Stimulated activated naive CD8-positive, alpha-beta T cell treated with anti-CD3 and anti-CD28 coated beads, Interleukin-15, Interleukin-2, amounts not matched to agents 100 ng/mL and 50 ng/mL, for 24 hours (primary cell): ENCODE results near the gene RHOF.
A peak's percentile ranks its signal among the peaks of the same experiment; 100 is the strongest.
"Not testable (repeated sequence)": the region's sequence is repeated elsewhere in the genome, so short reads cannot be mapped to it uniquely, and the experiment has no call there.

ENCODE experiments used
- H3K27ac Mint-ChIP-seq: one replicate; pipeline ENCODE4 v1.8.0; 2021; ENCODE audit warnings: mild to moderate bottlenecking, mixed read lengths
- H3K27me3 Mint-ChIP-seq: one replicate; pipeline ENCODE4 v1.8.0; 2021; ENCODE audit warnings: mixed read lengths
- H3K36me3 Mint-ChIP-seq: one replicate; pipeline ENCODE4 v1.8.0; 2021; ENCODE audit warnings: low read depth, mixed read lengths
- H3K4me1 Mint-ChIP-seq: one replicate; pipeline ENCODE4 v1.8.0; 2021; ENCODE audit warnings: low read depth, mixed read lengths
- H3K4me3 Mint-ChIP-seq: one replicate; pipeline ENCODE4 v1.8.0; 2021; ENCODE audit warnings: mild to moderate bottlenecking, mixed read lengths
- H3K9me3 Mint-ChIP-seq: one replicate; pipeline ENCODE4 v1.8.0; 2021; ENCODE audit warnings: mixed read lengths

Gene RHOF

GRCh38 chr12:121765573-121765972, 27.9 kb downstream of the RHOF start:
- no peaks in the 10 kb centered on the region for H3K4me1 Mint-ChIP-seq
- no peak overlapping the region for H3K4me3 Mint-ChIP-seq
- no peaks in the 10 kb centered on the region for H3K9me3 Mint-ChIP-seq
- H3K27ac Mint-ChIP-seq, result no peak overlapping the region
- no peaks in the 10 kb centered on the region for H3K36me3 Mint-ChIP-seq
- H3K27me3 Mint-ChIP-seq, result no peaks in the 10 kb centered on the region

GRCh38 chr12:121764808-121765207, 28.7 kb downstream of the RHOF start:
- no peaks in the 10 kb centered on the region for H3K27me3 Mint-ChIP-seq
- no peak overlapping the region for H3K27ac Mint-ChIP-seq
- H3K9me3 Mint-ChIP-seq, result no peaks in the 10 kb centered on the region
- H3K4me3 Mint-ChIP-seq, result no peak overlapping the region
- H3K4me1 Mint-ChIP-seq, result no peaks in the 10 kb centered on the region
- no peaks in the 10 kb centered on the region for H3K36me3 Mint-ChIP-seq

DNA sequence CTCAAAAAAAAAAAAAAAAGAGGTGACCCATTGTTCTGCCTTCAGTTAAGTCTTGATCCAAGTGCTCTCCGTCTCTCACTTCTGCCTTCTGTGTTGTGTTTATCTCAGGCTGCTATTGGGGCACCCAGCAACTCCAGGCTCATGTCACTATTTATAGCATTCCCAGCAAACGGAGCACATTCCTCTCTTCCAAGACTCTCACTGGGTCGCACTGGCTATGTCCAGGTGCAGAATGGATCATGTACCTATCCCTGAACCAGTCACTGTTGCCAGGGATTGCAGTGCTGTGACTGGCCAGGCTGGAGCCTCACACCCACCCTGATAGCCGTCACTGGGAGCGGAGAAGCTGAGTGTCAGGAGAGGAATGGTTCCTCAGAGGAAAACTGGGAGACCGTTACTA, 31.2 kb downstream of the RHOF start:
- no peaks in the 10 kb centered on the region for H3K36me3 Mint-ChIP-seq
- H3K27ac Mint-ChIP-seq, result peak overlapping the region; percentile 26
- no peaks in the 10 kb centered on the region for H3K27me3 Mint-ChIP-seq
- H3K4me3 Mint-ChIP-seq, result no peak overlapping the region
- no peaks in the 10 kb centered on the region for H3K9me3 Mint-ChIP-seq
- H3K4me1 Mint-ChIP-seq, result no peaks in the 10 kb centered on the region

DNA sequence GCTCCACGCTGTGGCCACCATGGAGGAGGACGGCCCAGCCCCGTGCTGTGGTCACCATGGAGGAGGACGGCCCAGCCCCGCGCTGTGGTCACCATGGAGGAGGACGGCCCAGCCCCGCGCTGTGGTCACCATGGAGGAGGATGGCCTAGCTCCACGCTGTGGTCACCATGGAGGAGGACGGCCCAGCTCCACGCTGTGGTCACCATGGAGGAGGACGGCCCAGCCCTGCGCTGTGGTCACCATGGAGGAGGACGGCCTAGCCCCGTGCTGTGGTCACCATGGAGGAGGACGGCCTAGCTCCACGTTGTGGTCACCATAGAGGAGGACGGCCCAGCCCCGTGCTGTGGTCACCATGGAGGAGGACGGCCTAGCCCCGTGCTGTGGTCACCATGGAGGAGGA, 35.0 kb downstream of the RHOF start:
- not testable (repeated sequence) for H3K36me3 Mint-ChIP-seq, H3K27me3 Mint-ChIP-seq

GRCh38 chr12:121755591-121755990, 37.9 kb downstream of the RHOF start:
- Mint-ChIP-seq H3K4me1 (peaks cover 12% of the 10 kb centered on the region), H3K36me3 (peaks cover 5% of the 10 kb centered on the region), H3K4me3 (no peak overlapping the region), H3K27ac (peak overlapping the region; percentile 3), H3K9me3 (no peaks in the 10 kb centered on the region), H3K27me3 (no peaks in the 10 kb centered on the region)

More for the DNA sequence above, 35.0 kb downstream of the RHOF start:
- not testable (repeated sequence) for H3K9me3 Mint-ChIP-seq, H3K4me3 Mint-ChIP-seq, H3K27ac Mint-ChIP-seq
- H3K4me1 Mint-ChIP-seq, result peaks cover 12% of the 10 kb centered on the region

DNA sequence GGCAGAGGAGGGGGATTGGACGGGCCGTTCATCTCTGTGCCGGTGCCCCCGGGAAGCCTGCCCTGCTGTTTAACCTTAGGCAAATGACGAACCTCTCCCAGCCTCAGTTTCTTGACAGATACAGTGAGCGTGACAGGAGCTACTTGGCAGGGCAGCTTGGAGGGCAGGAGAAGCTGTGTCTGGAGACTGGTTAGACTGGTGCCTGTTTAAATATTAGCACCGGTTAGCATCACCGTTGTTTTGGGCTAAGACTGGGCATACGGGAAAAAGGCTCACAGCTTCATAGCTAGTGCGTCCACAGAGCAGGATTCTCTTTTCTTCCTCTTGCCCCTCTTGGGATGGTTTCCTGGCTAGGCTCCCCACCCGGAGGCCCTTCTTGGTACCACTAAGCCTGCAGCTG, 38.7 kb downstream of the RHOF start:
- Mint-ChIP-seq H3K4me3 (no peak overlapping the region), H3K9me3 (no peaks in the 10 kb centered on the region), H3K27me3 (no peaks in the 10 kb centered on the region), H3K36me3 (peaks cover 9% of the 10 kb centered on the region), H3K27ac (no peak overlapping the region), H3K4me1 (peaks cover 12% of the 10 kb centered on the region)

DNA sequence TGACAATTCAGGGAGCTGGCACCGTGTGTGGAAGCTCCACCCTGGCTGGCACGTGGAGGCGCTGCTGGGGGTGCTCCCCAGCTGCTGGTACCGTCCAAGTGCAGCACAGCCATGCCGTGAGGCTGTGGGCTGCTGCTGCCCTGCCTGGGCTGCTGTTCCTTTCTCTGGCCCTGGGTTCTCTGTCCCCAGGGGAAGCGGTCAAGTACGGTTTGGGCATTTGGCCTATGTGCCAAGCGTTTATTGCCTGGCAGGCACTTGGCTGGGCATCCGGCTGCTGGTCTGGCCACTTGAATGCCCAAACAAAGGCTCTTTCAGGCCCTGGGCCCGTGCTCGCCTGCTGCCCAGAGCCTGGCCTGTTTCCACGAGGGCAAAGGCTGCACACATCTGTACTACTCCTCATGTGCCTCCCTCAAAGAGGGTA, 39.6 kb downstream of the RHOF start:
- Mint-ChIP-seq H3K4me3 (no peak overlapping the region), H3K27ac (no peak overlapping the region), H3K4me1 (peaks cover 14% of the 10 kb centered on the region), H3K36me3 (peaks cover 15% of the 10 kb centered on the region), H3K27me3 (no peaks in the 10 kb centered on the region), H3K9me3 (no peaks in the 10 kb centered on the region)

- Mint-ChIP-seq H3K4me3 (no peak overlapping the region), H3K4me1 (peaks cover 17% of the 10 kb centered on the region), H3K36me3 (peaks cover 17% of the 10 kb centered on the region), H3K9me3 (no peaks in the 10 kb centered on the region), H3K27ac (no peak overlapping the region), H3K27me3 (no peaks in the 10 kb centered on the region)
These were observed 41.6 kb downstream of the RHOF start for GRCh38 chr12:121751749-121752351.

DNA sequence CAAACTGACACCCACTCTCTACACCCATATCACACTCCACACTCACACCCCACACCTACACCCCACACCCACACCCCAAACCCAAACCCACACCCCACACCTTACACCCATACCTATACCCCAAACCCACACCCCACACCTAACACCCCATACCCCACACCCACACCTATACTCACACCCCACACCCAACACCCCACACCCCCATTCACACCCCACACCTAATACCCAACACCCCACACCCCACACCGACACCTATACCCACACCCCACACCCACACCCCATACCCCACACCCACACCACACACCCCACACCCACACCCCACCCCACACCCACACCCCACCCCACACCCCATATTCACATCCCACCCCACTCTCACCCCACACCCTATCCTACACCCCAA, 42.5 kb downstream of the RHOF start:
- H3K36me3 Mint-ChIP-seq, result peaks cover 17% of the 10 kb centered on the region
- H3K4me3 Mint-ChIP-seq, result no peak overlapping the region
- H3K27ac Mint-ChIP-seq, result no peak overlapping the region
- H3K9me3 Mint-ChIP-seq, result no peaks in the 10 kb centered on the region
- H3K4me1 Mint-ChIP-seq, result peaks cover 9% of the 10 kb centered on the region
- H3K27me3 Mint-ChIP-seq, result no peaks in the 10 kb centered on the region

- Mint-ChIP-seq H3K4me3 (no peak overlapping the region), H3K36me3 (peaks cover 17% of the 10 kb centered on the region), H3K9me3 (no peaks in the 10 kb centered on the region), H3K4me1 (peaks cover 5% of the 10 kb centered on the region), H3K27ac (no peak overlapping the region), H3K27me3 (no peaks in the 10 kb centered on the region)
These were observed 43.0 kb downstream of the RHOF start for GRCh38 chr12:121750507-121750955.

GRCh38 chr12:121749267-121749666, 44.2 kb downstream of the RHOF start:
- H3K27me3 Mint-ChIP-seq, result no peaks in the 10 kb centered on the region
- H3K9me3 Mint-ChIP-seq, result no peaks in the 10 kb centered on the region
- no peak overlapping the region for H3K27ac Mint-ChIP-seq
- no peak overlapping the region for H3K4me3 Mint-ChIP-seq
- peaks cover 5% of the 10 kb centered on the region for H3K4me1 Mint-ChIP-seq
- peaks cover 17% of the 10 kb centered on the region for H3K36me3 Mint-ChIP-seq

GRCh38 chr12:121748571-121749265, 44.8 kb downstream of the RHOF start:
- H3K27ac Mint-ChIP-seq, result peak overlapping the region; percentile 10
- H3K4me1 Mint-ChIP-seq, result peaks cover 5% of the 10 kb centered on the region
- H3K9me3 Mint-ChIP-seq, result no peaks in the 10 kb centered on the region
- no peak overlapping the region for H3K4me3 Mint-ChIP-seq
- H3K36me3 Mint-ChIP-seq, result peaks cover 17% of the 10 kb centered on the region
- no peaks in the 10 kb centered on the region for H3K27me3 Mint-ChIP-seq

- no peaks in the 10 kb centered on the region for H3K9me3 Mint-ChIP-seq
- peak overlapping the region; percentile 10 for H3K27ac Mint-ChIP-seq
- H3K27me3 Mint-ChIP-seq, result no peaks in the 10 kb centered on the region
- H3K4me3 Mint-ChIP-seq, result no peak overlapping the region
- peaks cover 5% of the 10 kb centered on the region for H3K4me1 Mint-ChIP-seq
- H3K36me3 Mint-ChIP-seq, result peaks cover 17% of the 10 kb centered on the region
These were observed 45.3 kb downstream of the RHOF start for GRCh38 chr12:121748218-121748570.

GRCh38 chr12:121745545-121745944, 47.9 kb downstream of the RHOF start:
- not testable (repeated sequence) for H3K27me3 Mint-ChIP-seq, H3K4me3 Mint-ChIP-seq, H3K4me1 Mint-ChIP-seq, H3K9me3 Mint-ChIP-seq, H3K27ac Mint-ChIP-seq
- peaks cover 12% of the 10 kb centered on the region for H3K36me3 Mint-ChIP-seq

GRCh38 chr12:121741743-121742142, 51.7 kb downstream of the RHOF start:
- peaks cover 3% of the 10 kb centered on the region for H3K4me1 Mint-ChIP-seq
- no peaks in the 10 kb centered on the region for H3K9me3 Mint-ChIP-seq
- H3K36me3 Mint-ChIP-seq, result peaks cover 4% of the 10 kb centered on the region
- no peak overlapping the region for H3K27ac Mint-ChIP-seq
- no peaks in the 10 kb centered on the region for H3K27me3 Mint-ChIP-seq
- no peak overlapping the region for H3K4me3 Mint-ChIP-seq

GRCh38 chr12:121740847-121741246, 52.6 kb downstream of the RHOF start:
- no peaks in the 10 kb centered on the region for H3K27me3 Mint-ChIP-seq

More at GRCh38 chr12:121740847-121741246, 52.6 kb downstream of the RHOF start:
- H3K9me3 Mint-ChIP-seq, result no peaks in the 10 kb centered on the region
- H3K36me3 Mint-ChIP-seq, result peaks cover 4% of the 10 kb centered on the region
- peaks cover 3% of the 10 kb centered on the region for H3K4me1 Mint-ChIP-seq
- H3K4me3 Mint-ChIP-seq, result no peak overlapping the region
- H3K27ac Mint-ChIP-seq, result no peak overlapping the region
